ENCODE data around the gene ADGRG6. TPM values are rescaled to one million over a fixed set of nuclear protein-coding genes. Genes with fewer than 3 reads are reported as not detected.
"Not testable (repeated sequence)": the region's sequence is repeated elsewhere in the genome, so short reads cannot be mapped to it uniquely, and the experiment has no call there.

ADGRG6 gene
- total RNA-seq, 1 donor from 2014 or later, result 145 TPM

GRCh38 chr6:142346166-142346565, 44.4 kb downstream of the ADGRG6 start:
- not testable (repeated sequence) for DNase-seq (ENCODE audit: low spot score)

GRCh38 chr6:142349215-142349823, 47.5 kb downstream of the ADGRG6 start:
- DNase-seq (ENCODE audit: low spot score), result no peak

DNA sequence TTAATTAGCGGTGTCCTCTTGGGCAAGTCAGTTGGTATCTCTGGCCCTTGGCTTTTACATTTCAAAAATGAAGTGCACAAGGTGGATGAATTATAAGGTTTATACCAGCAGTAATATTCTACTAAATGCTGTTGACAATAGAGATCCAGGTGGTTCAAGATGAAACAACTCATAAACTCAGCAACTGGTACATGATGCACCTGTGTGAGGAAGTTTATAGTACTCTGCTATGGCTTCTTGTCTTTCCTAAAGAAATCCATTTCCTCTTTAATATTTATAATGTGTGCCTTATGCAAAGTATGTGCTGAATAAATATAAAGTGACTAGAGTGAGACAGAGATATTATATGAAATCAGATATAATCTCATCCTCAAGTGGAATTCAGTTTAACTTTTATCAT, 48.5 kb downstream of the ADGRG6 start:
- no peak for DNase-seq (ENCODE audit: low spot score)

GRCh38 chr6:142353690-142354089, 51.9 kb downstream of the ADGRG6 start:
- DNase-seq (ENCODE audit: low spot score), result no peak

DNA sequence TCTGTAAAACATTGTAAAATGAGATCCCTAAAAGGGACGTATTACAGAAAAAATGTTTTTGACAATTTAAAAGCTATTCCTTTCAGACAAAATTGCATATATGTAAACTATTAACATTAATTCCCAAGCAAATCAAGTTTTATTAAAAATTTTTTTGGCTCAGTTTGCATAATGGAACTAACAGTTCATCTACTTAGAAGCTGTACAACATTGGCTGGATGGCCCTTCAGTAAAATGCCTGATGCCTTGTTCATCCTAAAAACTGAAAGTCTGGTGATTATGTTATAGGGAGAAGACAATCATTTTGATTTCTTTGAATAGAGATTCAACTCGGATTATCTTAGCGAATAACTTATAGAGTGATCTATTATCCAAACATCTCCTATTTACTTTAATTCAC, 52.8 kb downstream of the ADGRG6 start:
- DNase-seq (ENCODE audit: low spot score), result no peak

DNA sequence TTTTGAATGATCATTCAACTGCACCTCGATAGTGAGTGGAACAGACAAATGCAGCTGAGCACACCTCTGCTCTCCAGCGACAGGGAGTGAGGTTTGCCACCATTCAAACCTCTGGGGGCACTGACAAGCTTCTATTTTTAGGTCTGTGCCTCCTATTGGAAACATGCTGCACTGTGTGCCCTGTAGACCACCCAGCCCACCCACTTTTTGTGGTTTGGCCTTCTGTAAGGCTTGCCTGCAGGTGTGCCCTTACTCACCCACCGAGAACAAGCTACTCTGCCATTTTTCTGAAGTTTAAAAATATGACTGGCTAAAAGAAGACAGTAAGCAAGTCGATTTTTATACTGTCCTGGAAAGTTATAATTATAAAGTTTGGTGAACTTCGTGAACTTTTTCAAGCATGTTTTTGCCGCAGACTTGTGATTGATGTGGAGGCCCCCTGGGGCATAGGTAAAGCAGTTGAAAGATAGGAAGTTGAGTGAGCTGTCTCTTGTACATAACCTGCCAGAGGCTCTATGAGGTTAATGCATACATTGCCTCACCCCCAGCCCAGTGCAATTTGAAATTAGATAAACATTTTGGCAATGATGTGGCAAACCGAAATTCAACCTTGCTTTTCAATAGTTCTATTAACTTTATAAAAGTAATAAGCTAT, 53.8 kb downstream of the ADGRG6 start:
- DNase-seq (ENCODE audit: low spot score), result no peak

DNA sequence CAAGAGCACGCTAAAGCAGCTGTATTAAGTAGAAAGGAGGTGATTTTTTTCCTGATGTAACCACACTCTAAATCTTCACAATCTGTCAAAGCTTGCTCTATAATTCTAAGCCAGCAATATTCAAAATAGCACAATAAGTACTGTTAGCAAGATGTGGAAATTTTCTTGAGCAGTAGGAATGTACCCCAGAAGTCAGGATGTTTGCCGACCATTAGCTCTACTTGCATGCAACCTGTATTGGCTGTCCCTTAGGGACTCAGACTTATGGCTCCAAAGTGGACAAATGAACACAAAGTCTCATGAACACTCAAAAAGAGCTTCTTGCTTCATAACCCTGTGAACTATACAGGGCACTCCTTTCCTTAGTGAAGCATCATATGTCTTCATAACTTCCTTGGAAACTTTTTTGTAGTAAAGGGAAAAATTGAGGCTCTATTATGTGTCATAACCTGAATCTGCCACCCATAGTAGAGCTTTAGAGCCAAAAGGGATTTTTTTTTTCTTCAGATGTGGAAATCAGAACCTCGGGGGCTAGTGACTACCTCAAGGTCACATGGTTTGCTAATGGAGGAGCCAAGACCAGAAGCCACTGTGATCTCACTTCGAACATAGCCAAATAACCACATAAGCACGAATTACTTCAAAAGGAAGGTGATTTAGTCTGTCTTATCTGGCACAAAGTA, 54.5 kb downstream of the ADGRG6 start:
- no peak for DNase-seq (ENCODE audit: low spot score)

DNA sequence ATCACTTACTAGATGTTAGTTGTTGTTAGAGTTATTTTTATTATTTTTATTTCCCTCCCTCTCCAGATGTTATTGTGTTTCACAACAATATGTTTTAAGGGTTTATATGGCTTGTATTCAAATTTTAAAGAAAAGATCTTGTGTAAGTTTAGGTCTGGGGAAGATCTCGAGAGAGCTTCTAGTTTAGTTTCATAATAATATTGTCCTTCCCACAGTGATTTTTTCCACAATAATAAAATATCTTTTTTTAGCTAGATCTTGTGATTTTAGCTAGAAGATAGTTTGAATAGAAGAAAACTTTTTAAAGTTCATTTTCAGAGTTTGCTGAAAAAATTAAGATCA, 55.0 kb downstream of the ADGRG6 start:
- no peak for DNase-seq (ENCODE audit: low spot score)

DNA sequence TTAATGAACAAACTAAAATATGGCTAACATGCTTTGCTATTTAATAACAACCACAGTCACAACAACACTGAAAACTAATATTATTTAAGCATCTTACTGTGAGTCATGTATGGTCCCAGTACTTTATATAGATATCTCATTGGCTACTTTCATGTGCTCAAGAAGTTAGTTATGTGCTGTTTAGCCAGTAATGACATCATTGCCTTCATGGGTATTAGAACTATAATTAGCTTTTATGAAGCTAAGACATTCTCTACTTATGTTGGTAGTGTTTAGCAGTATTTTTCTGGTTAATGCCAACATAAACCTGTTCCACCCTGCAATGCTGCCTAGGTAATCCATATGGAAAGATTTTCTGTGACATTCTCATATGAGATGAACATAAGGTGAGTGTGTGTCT, 56.1 kb downstream of the ADGRG6 start:
- DNase-seq (ENCODE audit: low spot score), result no peak

DNA sequence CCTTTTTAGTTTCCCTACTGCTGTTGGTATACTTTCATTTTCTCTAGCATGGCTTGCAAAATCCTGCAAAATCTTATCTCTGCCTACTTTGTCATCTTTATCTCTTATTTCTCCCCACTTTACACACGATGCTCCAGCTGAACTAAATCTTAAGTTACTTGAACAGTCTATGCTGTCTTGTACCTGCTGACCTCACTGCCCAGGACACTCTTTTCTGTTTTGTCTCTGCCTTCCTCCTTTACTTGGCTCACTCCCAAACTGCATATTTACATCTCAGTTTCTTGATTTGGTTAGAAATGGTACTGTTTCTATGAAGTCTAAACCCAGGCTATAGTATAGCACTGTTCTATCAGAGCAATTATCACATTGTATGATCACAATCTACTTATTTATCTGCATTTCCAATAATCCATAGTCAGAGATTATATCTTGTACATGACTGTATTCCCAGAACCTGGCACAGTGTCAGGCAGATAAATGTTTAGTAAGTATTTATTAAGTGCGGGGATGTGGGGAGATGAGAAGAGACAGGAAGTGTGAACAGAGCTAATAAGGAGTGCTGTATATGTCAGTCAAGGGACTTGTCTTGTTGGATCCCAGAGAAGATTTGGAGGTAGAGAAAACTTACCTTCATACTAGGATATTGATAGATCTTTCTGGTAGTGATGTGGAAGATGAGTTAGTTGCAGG, 57.6 kb downstream of the ADGRG6 start:
- DNase-seq (ENCODE audit: low spot score), result no peak

- DNase-seq (ENCODE audit: low spot score), result no peak
Observed at GRCh38 chr6:142361345-142361744, 59.5 kb downstream of the ADGRG6 start.

DNA sequence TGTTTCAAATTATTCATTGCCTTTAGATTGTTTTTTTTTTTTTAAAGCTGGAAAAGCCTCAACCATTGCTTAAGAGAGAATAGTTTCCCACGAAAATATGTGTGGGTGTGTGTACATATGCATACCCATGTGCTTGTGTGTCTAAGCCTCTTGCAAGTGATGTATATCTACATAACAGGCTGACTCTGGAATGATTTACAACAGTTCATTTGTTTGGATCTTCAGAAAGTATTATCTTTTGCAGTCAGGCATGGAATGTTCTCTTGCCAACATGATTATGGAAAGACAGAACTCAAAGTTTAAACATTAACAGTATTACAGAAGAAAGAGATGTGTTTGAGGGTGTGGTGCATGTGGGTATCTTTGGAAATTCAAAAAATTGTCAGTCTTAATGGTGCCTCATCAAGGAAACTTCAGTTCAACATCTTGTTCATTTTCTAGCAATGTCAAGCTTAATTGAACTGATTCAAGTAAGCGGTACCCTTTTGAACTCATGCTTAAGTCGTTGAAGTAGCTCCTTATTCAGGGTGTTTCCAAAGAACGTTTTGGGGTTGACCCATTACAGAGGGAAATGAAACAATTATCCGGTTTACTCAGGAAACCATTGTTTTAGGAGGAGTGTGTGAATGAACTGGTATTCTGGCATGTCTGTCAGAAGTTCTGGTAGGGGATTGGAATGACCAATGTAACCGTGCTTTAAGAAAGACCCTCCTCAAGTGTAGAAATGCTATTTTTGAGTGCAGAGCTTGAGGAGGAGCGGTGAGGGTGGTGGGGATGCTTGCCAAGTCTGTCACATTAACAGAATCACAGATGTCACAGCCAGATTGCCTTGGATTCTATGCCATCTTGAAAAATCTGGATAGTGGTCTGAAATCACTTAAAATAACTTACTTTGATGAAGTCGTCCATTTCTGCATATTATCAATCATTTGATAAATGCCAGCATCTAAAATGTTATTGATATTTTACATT, 60.3 kb downstream of the ADGRG6 start:
- DNase-seq (ENCODE audit: low spot score), result no peak

- no peak for DNase-seq (ENCODE audit: low spot score)
Observed at GRCh38 chr6:142367061-142367460, 65.3 kb downstream of the ADGRG6 start.

GRCh38 chr6:142367501-142368018, 65.8 kb downstream of the ADGRG6 start:
- DNase-seq (ENCODE audit: low spot score), result no peak

DNA sequence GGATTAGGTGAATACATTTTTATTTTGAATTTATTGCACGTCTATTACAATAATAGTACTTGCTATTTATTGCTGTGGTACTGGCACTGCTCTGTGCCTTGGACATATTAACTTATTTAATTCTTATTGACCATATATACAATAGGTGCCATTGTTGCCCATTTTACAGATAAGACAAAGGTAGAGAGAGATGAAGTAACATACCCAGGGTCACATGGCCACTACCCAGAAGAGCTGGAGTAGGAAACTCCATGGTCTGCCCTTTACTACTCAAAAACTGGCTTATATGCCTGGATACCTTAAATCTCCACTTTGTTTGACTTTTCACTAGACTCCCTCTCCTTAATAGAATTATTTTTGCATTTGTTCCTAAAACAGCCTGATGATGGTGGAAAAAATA, 67.5 kb downstream of the ADGRG6 start:
- no peak for DNase-seq (ENCODE audit: low spot score)

GRCh38 chr6:142372348-142372747, 70.5 kb downstream of the ADGRG6 start:
- DNase-seq (ENCODE audit: low spot score), result no peak

- no peak for DNase-seq (ENCODE audit: low spot score)
Observed at GRCh38 chr6:142373268-142374090, 71.7 kb downstream of the ADGRG6 start.

DNA sequence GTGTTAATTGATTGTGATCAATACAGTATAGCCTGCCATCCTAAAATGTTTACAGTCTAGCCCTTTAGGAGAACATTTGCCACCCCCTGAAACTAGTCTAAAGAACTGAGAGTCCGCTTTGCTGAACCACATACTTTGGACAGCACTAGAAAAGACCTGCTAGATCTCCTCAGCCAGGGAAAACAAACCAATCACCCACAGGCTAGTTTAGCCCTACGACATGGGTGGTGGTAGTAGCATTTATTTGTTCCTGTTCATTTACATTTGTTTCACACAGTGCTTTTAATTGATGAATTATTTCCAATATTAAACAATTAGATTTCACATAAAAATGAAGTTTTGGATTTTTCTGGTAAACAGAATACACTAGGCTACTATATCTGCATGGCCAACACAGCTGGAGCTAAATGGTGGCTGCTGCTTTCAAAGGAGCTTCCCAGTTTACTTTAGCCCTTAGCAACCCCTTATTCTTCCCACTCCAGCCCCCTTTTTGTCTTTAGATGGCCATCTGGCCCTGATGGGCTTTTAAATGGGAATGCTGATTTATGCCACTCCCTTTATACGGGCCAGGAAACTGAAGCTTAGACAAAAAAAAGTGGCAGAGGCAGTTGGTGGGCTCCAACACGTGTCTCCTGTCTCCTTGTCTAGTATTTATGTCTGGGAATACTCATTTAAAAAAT, 72.4 kb downstream of the ADGRG6 start:
- DNase-seq (ENCODE audit: low spot score), result no peak

- DNase-seq (ENCODE audit: low spot score), result no peak
Observed at GRCh38 chr6:142374965-142375733, 73.3 kb downstream of the ADGRG6 start.

Measured in ureter (tissue), 1 donor.